BLaER1 treated with 17β-estradiol and CSF1 and Interleukin-3, amounts not matched to agents 10 nM and 100 nM (cell line): ENCODE results near the gene HUWE1.

ENCODE experiments used
- H3K27ac ChIP-seq, 11 experiments: shearing (Covaris generic); formaldehyde crosslinking; 2 replicates each; pipeline ENCODE4 v1.8.1; 2022
- H3K27me3 ChIP-seq, 11 experiments: shearing (Covaris generic); formaldehyde crosslinking; 2 replicates each; pipeline ENCODE4 v1.8.1; 2022
- H3K36me3 ChIP-seq, 11 experiments: shearing (Covaris generic); formaldehyde crosslinking; 2 replicates each; pipeline ENCODE4 v1.8.1; 2022
- H3K4me1 ChIP-seq, 10 experiments: shearing (Covaris generic); formaldehyde crosslinking; 2 replicates each; pipeline ENCODE4 v1.8.1; 2022
- H3K4me2 ChIP-seq, 11 experiments: shearing (Covaris generic); formaldehyde crosslinking; 2 replicates each; pipeline ENCODE4 v1.8.1; 2022
- H3K4me3 ChIP-seq, 10 experiments: shearing (Covaris generic); formaldehyde crosslinking; 2 replicates each; pipeline ENCODE4 v1.8.1; 2022
- H3K9ac ChIP-seq, 11 experiments: shearing (Covaris generic); formaldehyde crosslinking; 2 replicates each; pipeline ENCODE4 v1.8.1; 2022
- H3K9me3 ChIP-seq, 11 experiments: shearing (Covaris generic); formaldehyde crosslinking; replicated peaks in 1 of 11; 2 replicates each; pipeline ENCODE4 v1.8.1; 2022
- H4K20me1 ChIP-seq, 11 experiments: shearing (Covaris generic); formaldehyde crosslinking; 2 replicates each; pipeline ENCODE4 v1.8.1; 2022
- Cebpa-rat ChIP-seq, 11 experiments: shearing (Covaris generic); IDR thresholded peaks; 2 replicates each; pipeline ENCODE4 v1.8.1; 2022

HUWE1 gene

GRCh38 chrX:53494436-53494835, 192.1 kb downstream of the HUWE1 start:
- Histone ChIP-seq H3K36me3 (no peaks in the 10 kb centered on the region), H3K4me1 (peaks cover 0 to 3% (median 0%) of the 10 kb centered on the region in 10 experiments; a peak in 2 of 20 replicates), H3K27me3 (peaks cover 59 to 99% (median 91%) of the 10 kb centered on the region in 11 experiments), H3K4me2 (no peak overlapping the region), H3K4me3 (no peak overlapping the region), H3K9ac (no peak overlapping the region), H4K20me1 (peaks cover 0 to 2% (median 0%) of the 10 kb centered on the region in 11 experiments; a peak in 1 of 22 replicates), H3K27ac (no peak overlapping the region), H3K9me3 (no peaks in the 10 kb centered on the region)
- TF ChIP-seq Cebpa-rat (IDR thresholded peaks at IDR 0.05): no peak

GRCh38 chrX:53486285-53486684, 200.2 kb downstream of the HUWE1 start:
- H3K27ac ChIP-seq: no peak overlapping the region
- no peaks in the 10 kb centered on the region for H3K4me1 ChIP-seq
- no peak overlapping the region for H3K4me2 ChIP-seq
- peaks cover 8 to 85% (median 63%) of the 10 kb centered on the region in 11 experiments; a peak in 21 of 22 replicates for H3K27me3 ChIP-seq
- no peak for TF ChIP-seq Cebpa-rat (IDR thresholded peaks at IDR 0.05)
- H3K36me3 ChIP-seq: no peaks in the 10 kb centered on the region
- no peak overlapping the region for H3K4me3 ChIP-seq
- H3K9me3 ChIP-seq: no peaks in the 10 kb centered on the region
- H4K20me1 ChIP-seq: no peaks in the 10 kb centered on the region
- H3K9ac ChIP-seq: no peak overlapping the region

- TF ChIP-seq Cebpa-rat (IDR thresholded peaks at IDR 0.05): no peak
- Histone ChIP-seq H3K9ac (no peak overlapping the region), H3K9me3 (peaks cover 0 to 6% (median 0%) of the 10 kb centered on the region in 11 experiments; a peak in 2 of 22 replicates), H3K4me3 (no peak overlapping the region), H3K27me3 (peaks cover 17 to 83% (median 65%) of the 10 kb centered on the region in 11 experiments), H3K4me2 (no peak overlapping the region), H3K4me1 (no peaks in the 10 kb centered on the region), H3K36me3 (no peaks in the 10 kb centered on the region), H3K27ac (no peak overlapping the region), H4K20me1 (no peaks in the 10 kb centered on the region)
Measured at GRCh38 chrX:53483838-53484405, 202.6 kb downstream of the HUWE1 start.

GRCh38 chrX:53483416-53483815, 203.1 kb downstream of the HUWE1 start:
- no peaks in the 10 kb centered on the region for H3K36me3 ChIP-seq
- no peak overlapping the region for H3K9ac ChIP-seq
- H4K20me1 ChIP-seq: no peaks in the 10 kb centered on the region
- peaks cover 0 to 11% (median 0%) of the 10 kb centered on the region in 11 experiments; a peak in 4 of 22 replicates for H3K9me3 ChIP-seq
- no peak overlapping the region for H3K4me2 ChIP-seq
- H3K4me3 ChIP-seq: no peak overlapping the region
- H3K27me3 ChIP-seq: peaks cover 17 to 79% (median 63%) of the 10 kb centered on the region in 11 experiments
- H3K27ac ChIP-seq: no peak overlapping the region
- no peak for TF ChIP-seq Cebpa-rat (IDR thresholded peaks at IDR 0.05)
- H3K4me1 ChIP-seq: no peaks in the 10 kb centered on the region
